Uterus (tissue), 2 donors: Measurements from ENCODE around the gene PUM2.

ENCODE experiments used
- CTCF ChIP-seq, 4 experiments: fragments of 200-600 bp in 2 of 4; fragments of 450-650 bp in 2 of 4; sonication (generic) in 2 of 4; IDR thresholded peaks; one replicate each; pipeline ENCODE4 v1.5.1; 2016 to 2019; ENCODE audit warnings: antibody characterized with exemption in 4 of 4, mild to moderate bottlenecking in 2 of 4, moderate library complexity in 1 of 4
- POLR2A ChIP-seq, 2 donors: fragments of 450-650 bp; IDR thresholded peaks; one replicate each; pipeline ENCODE4 v1.6.1; 2016; ENCODE audit warnings: antibody characterized with exemption in 2 of 2, mild to moderate bottlenecking in 1 of 2, moderate library complexity in 1 of 2

- TF ChIP-seq CTCF (IDR thresholded peaks at IDR 0.05) = no peak
- TF ChIP-seq POLR2A (IDR thresholded peaks at IDR 0.05) = no peak
Measured at GRCh38 chr2:20363578-20363977, 12.9 kb upstream of the PUM2 start.
